GM12872 (cell line): ENCODE results near the gene C14orf93.

ENCODE experiments used
- TF ChIP-seq, protein P1 (sequence below): IDR thresholded peaks from 3 replicates; pipeline ENCODE4 v1.5.1; 2011; ENCODE audit warnings: low read depth, mild to moderate bottlenecking, low read length, moderate library complexity; ENCODE audit not compliant: insufficient read depth

C14orf93 gene

DNA sequence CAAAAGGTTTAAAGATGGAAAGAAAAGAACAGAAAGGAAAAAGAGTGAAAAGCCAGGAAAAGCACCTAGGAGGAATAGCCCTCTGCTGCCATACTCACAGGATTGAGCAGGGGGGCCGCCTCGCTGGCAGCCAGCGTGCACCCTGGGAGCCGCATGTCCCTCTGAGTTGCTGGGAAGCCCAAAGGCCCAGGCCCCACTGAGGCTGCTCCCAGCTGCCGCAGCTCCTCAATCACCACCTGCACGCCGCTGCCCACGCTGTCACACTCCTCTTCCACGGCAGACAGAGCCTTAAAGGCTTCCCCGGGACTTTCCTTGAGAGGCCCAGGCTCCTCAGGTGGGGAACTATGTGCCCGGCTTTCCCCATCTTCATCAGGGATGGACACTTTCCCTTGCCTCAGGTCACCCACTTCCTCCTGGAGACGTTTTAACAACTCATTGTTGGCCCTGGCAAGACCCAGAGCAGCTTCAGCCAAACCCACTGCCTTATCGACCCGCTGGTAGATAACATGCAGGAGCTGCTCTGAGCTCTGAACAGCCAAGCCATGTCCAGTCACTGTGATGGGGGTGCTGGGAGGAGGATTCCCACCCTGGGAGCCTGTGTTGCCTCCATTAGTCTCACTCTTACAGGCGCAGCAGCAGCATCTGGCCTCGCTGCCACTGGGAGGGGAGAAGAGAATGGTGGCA lies 11.5 kb downstream of the C14orf93 start:
- TF ChIP-seq, protein P1, sequence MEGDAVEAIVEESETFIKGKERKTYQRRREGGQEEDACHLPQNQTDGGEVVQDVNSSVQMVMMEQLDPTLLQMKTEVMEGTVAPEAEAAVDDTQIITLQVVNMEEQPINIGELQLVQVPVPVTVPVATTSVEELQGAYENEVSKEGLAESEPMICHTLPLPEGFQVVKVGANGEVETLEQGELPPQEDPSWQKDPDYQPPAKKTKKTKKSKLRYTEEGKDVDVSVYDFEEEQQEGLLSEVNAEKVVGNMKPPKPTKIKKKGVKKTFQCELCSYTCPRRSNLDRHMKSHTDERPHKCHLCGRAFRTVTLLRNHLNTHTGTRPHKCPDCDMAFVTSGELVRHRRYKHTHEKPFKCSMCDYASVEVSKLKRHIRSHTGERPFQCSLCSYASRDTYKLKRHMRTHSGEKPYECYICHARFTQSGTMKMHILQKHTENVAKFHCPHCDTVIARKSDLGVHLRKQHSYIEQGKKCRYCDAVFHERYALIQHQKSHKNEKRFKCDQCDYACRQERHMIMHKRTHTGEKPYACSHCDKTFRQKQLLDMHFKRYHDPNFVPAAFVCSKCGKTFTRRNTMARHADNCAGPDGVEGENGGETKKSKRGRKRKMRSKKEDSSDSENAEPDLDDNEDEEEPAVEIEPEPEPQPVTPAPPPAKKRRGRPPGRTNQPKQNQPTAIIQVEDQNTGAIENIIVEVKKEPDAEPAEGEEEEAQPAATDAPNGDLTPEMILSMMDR: no peak

DNA sequence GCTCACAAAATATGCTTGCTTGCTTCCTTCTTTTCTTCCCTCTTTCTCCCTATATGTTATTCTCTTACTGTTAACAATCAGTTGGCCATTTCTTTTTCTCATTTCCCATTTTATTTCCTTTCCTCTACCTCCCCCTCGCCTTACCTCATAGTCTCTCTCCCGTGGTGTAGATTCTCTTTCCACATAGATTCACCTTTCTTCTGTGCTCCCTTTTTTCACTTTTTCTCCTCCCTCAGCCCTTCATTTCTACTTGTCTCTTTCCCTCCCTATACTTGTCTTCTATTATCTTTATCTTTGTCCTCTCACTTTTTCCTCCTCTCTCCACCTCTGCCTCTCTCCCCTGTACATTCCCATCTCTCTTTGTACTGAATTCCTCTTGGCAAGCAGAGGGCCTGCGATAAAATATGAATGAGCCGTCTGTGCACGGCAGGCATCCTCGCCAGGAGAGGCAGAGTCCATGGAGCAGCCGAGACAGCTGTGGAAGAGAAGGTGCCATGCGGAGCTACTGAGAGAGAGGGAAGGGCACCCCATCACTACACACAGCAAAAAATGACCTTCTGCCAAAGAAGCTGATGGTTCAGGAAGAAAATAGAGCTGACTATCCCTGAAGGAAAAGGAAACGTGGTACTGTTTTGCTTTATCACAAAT lies 12.1 kb downstream of the C14orf93 start:
- TF ChIP-seq, protein P1: no peak

DNA sequence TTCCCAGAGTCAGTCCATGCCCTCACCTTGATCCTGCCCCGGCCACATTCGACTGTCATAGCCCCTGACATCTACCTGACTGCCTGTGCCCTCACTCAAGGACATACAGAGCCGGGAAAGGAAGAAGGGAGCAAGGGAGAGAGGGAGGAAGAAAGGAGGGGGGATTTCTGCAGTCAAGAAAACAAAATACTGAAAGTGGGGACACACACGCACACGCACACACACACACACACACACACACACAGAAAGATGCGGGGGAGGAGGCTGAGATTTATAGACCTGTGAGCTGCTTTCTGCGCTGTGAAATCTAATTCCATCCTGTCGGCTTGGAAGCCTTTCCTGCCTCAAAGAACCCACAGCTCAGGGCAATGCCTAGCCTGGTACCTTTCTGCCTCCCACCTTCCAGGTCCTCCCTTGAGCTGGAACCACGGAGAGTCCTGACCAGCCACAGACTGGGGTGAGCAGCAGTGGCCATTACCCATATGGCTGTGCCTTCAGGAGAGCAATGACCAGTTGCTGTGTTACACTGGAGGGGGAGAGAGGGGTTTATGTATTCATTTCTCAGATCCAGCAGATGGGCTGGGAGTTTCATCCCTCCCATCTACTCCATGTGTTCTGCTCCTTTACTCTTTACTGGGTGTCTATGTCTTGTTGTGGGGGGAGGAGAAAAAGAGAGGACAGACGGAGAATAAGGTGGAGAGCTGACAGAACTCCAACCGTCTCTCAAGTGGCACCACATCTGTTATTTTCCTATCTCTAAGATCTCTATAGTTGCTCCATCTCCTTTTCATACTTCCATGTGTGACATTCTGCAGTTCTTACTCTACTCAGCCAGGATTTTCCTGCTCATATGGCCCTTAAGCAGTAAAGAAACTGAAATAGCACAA lies 12.9 kb downstream of the C14orf93 start:
- TF ChIP-seq, protein P1: no peak

DNA sequence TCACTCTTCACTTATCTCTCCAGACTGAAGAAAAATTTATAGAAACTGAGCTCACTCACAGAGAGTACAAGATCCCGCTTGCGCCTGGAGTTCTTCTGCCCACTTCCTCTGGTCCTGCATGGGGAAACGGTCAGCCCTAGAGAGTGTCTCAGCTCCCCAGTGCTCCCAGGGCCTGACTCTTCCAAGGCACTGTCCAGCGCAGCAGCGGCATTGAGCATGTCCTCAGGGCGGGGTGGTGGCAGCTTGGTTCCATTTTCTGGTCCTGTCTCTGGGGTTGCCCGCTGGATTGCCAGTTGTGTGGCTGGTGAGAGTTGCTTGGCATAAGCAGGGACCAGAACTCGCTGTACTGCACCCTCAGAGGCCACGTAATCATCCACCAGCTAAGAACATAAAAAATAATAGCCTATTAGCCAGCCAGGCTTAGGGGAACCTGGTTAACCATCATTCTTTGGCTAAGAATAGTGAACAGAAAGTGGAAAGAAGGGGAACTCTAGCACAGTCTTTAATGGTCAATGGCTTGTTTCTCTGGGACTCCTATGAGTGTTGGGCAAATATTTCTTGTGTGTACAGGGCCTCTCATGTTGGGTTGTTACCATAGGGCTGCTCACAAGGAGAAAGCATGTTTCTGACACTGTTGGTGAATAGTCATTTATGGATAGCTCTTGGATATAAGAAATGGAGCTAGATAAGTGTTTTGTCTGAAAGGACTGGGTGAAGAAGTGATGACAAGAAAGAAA lies 13.9 kb downstream of the C14orf93 start:
- TF ChIP-seq, protein P1: no peak

DNA sequence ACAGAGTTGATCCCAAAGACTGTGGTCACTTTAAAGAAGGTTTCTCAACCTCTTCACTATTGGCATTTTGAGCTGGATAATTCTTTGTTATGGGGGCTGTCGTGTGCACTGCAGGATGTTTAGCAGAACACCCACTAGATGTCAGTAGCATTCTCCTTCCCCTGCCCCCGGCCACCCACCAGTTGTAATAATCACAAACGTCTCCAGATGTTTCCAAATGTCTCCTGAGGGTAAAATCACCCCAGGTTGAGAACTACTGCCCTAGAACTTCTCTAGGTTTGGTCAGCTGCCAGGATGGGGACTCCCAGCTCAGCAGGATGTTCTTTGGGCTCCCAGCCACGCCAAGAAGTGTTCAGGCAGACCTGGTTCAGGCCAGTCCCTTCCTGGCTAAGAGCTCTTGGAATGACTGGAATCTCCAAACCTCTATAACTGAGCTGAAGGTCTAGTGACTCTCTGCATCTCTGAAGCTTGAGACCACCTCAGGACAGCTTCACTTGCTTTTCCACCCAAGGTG lies 15.1 kb downstream of the C14orf93 start:
- TF ChIP-seq, protein P1: peak; percentile 69

DNA sequence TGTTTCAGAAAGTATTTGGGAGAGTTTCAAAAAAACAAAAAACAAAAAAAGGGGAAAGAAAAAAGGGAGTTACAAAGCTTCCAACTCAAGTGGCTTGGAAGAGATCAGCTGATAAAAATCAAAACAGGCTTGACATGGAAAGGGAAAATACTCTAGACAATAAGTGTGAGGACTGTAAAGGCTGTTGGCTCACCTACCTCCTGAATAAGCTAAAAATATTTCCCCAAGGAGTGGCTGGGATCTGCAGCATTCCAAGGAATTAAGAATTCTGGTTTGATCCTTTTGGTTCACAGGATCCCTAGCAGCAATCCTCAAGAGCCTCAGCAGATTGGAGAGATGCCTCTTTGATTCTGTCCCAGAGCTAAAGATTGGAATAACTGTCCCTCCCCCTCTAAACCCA lies 16.4 kb downstream of the C14orf93 start:
- TF ChIP-seq, protein P1: no peak
